Endodermal cell (in vitro differentiated cells): ENCODE measurements around the gene SERPINA12. TPM values are rescaled to one million over a fixed set of nuclear protein-coding genes. Genes with fewer than 3 reads are reported as not detected.

ENCODE experiments used
- DNase-seq: peaks from one replicate; pipeline ENCODE4 v3.0.0-alpha.2; 2017
- H3K27ac ChIP-seq: 2 replicates; pipeline ENCODE4 v1.5.1; 2013; ENCODE audit warnings: mild to moderate bottlenecking, low read depth, low read length, moderate library complexity
- H3K27me3 ChIP-seq: 2 replicates; pipeline ENCODE4 v1.6.1; 2013; ENCODE audit warnings: mild to moderate bottlenecking, low read length, moderate library complexity; ENCODE audit not compliant: insufficient read depth, control insufficient read depth, poor library complexity, severe bottlenecking
- H3K36me3 ChIP-seq: 2 replicates; pipeline ENCODE4 v1.7.0; 2013; ENCODE audit warnings: mild to moderate bottlenecking, low read length, moderate library complexity; ENCODE audit not compliant: control insufficient read depth, insufficient read depth
- H3K4me1 ChIP-seq: one replicate; pipeline ENCODE4 v1.7.0; 2013; ENCODE audit warnings: low read length; ENCODE audit not compliant: control insufficient read depth, insufficient read depth
- H3K4me3 ChIP-seq: 2 replicates; pipeline ENCODE4 v1.5.1; 2013; ENCODE audit warnings: mild to moderate bottlenecking, low read length, moderate library complexity
- H3K9ac ChIP-seq: 2 replicates; pipeline ENCODE4 v1.6.1; 2013; ENCODE audit warnings: mild to moderate bottlenecking, low read length, moderate library complexity; ENCODE audit not compliant: poor library complexity, severe bottlenecking; ENCODE audit errors: extremely low read depth
- H3K9me3 ChIP-seq: 2 replicates; pipeline ENCODE4 v1.6.1; 2013; ENCODE audit warnings: mild to moderate bottlenecking, low read length, moderate library complexity; ENCODE audit not compliant: control insufficient read depth
- H3K27ac Mint-ChIP-seq: 2 replicates; pipeline ENCODE4 v1.8.0; 2020; ENCODE audit warnings: mixed read lengths
- H3K27me3 Mint-ChIP-seq: 2 replicates; pipeline ENCODE4 v1.8.0; 2021; ENCODE audit warnings: mild to moderate bottlenecking, mixed read lengths; ENCODE audit not compliant: insufficient read depth
- H3K36me3 Mint-ChIP-seq: 2 replicates; pipeline ENCODE4 v1.8.0; 2020; ENCODE audit warnings: low read depth, mixed read lengths
- H3K4me1 Mint-ChIP-seq: 2 replicates; pipeline ENCODE4 v1.8.0; 2020; ENCODE audit warnings: mixed read lengths
- H3K4me3 Mint-ChIP-seq: 2 replicates; pipeline ENCODE4 v1.8.0; 2020; ENCODE audit warnings: mild to moderate bottlenecking, moderate library complexity, mixed read lengths
- H3K9me3 Mint-ChIP-seq: 2 replicates; pipeline ENCODE4 v1.8.0; 2020; ENCODE audit warnings: mild to moderate bottlenecking, mixed read lengths
- WGBS, 2 experiments: methylation state at CpG; one replicate each; pipeline versions ENCODE4 v1.1.5 to v1.1.7; 2013; ENCODE audit warnings: missing lambda C conversion rate in 2 of 2, mixed read lengths in 1 of 2; ENCODE audit not compliant: insufficient coverage in 1 of 2, insufficient read length in 1 of 2; 5-methylcytosine and 5-hydroxymethylcytosine counted together
- total RNA-seq, 2 donors: library from RNA; stranded (reverse); fragmentation: NEBNext Ultra II Directional in 1 of 2; extraction: Animal tissue kit (Norgen Biotek cat#: 25700) in 1 of 2; gene quantifications; 2 replicates in 1 of 2; 3 replicates in 1 of 2; pipeline ENCODE4 v1.2.1, GENCODE V29; 2021
- TF ChIP-seq, protein P1 (sequence below): fragments of 200-600 bp; sonication (generic); conservative IDR thresholded peaks from 2 replicates; pipeline ENCODE4 v1.5.0; 2021; ENCODE audit warnings: antibody characterized with exemption, mild to moderate bottlenecking

SERPINA12 gene
- total RNA-seq, 2 donors from 2014 or later, result not detected

DNA sequence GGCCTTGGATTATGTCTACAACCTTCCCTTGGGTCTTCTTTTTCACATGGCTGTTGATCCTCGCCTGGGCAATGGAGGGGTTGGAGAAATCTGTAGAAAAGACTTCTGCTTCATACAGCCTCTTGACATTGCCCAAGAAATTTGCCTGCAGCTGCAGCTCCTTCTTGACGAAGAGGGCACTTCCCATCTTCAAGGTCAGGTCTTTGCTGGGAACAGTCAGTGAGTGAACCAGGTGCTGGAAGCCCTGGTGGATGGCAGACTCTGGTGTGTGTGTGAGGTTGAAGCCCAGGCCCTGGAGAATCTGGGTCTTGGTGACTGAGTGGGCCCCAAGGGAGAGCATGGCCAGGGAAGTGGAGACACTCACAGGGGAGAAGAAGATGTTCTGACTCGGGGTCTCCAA lies 40.0 kb downstream of the SERPINA12 start:
- TF ChIP-seq, protein P1, sequence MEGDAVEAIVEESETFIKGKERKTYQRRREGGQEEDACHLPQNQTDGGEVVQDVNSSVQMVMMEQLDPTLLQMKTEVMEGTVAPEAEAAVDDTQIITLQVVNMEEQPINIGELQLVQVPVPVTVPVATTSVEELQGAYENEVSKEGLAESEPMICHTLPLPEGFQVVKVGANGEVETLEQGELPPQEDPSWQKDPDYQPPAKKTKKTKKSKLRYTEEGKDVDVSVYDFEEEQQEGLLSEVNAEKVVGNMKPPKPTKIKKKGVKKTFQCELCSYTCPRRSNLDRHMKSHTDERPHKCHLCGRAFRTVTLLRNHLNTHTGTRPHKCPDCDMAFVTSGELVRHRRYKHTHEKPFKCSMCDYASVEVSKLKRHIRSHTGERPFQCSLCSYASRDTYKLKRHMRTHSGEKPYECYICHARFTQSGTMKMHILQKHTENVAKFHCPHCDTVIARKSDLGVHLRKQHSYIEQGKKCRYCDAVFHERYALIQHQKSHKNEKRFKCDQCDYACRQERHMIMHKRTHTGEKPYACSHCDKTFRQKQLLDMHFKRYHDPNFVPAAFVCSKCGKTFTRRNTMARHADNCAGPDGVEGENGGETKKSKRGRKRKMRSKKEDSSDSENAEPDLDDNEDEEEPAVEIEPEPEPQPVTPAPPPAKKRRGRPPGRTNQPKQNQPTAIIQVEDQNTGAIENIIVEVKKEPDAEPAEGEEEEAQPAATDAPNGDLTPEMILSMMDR, result no peak
- no peaks in the 10 kb centered on the region for H3K36me3 ChIP-seq
- 96 to 100% methylated on average over 2 to 3 of the region's 3 CpGs for WGBS, 2 experiments
- H3K36me3 Mint-ChIP-seq, result no peaks in the 10 kb centered on the region
- peaks cover 22% of the 10 kb centered on the region for H3K9me3 Mint-ChIP-seq
- H3K4me3 ChIP-seq, result no peak overlapping the region
- H3K27me3 Mint-ChIP-seq, result peaks cover 11% of the 10 kb centered on the region
- DNase-seq, result no peak
- no peak overlapping the region for H3K27ac ChIP-seq
- no peak overlapping the region for H3K9ac ChIP-seq
- H3K27ac Mint-ChIP-seq, result no peak overlapping the region
- H3K27me3 ChIP-seq, result no peaks in the 10 kb centered on the region
- H3K4me1 Mint-ChIP-seq, result no peaks in the 10 kb centered on the region
- H3K4me1 ChIP-seq, result no peaks in the 10 kb centered on the region
- H3K4me3 Mint-ChIP-seq, result no peak overlapping the region
- no peaks in the 10 kb centered on the region for H3K9me3 ChIP-seq

DNA sequence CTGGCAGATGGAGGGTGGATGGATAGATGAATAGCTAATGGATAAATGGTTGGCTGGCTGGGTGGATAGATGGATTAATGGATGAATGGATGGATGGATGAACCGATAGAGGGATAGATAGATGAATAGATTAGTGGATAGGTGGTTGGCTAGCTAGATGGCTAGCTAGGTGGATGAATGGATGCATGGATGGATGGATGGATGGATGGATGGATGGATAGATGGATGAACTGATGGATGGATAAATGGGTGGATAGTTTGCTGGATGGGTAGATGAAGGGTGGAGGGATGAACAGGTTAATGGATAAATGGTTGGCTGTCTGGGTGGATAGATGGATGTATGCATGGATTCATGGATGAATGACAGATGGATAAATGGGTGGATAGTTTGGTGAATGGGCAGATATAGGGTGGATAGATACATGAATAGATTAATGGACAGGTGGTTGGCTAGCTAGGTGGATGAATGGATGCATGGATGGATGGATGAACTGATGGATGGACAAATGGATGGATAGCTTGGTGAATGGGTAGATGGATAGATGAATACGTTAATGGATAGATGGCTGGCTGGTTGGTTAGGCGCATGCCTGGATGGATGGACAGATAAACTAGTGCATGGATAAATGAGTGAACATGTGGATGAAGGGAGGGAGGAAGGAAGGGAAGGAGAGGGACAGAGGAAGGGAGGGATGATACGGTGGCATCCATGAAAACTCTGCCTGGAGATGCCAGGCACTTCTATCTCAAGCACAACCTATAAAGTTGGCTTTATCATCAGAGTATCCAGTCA lies 41.3 kb downstream of the SERPINA12 start:
- 86 to 91% methylated on average over 4 of the region's 4 CpGs for WGBS, 2 experiments
- Histone ChIP-seq H3K27me3 (no peaks in the 10 kb centered on the region), H3K4me3 (no peak overlapping the region), H3K4me1 (no peaks in the 10 kb centered on the region), H3K27ac (no peak overlapping the region), H3K9me3 (no peaks in the 10 kb centered on the region), H3K9ac (no peak overlapping the region), H3K36me3 (no peaks in the 10 kb centered on the region)
- Mint-ChIP-seq H3K9me3 (peaks cover 24% of the 10 kb centered on the region), H3K27ac (no peak overlapping the region), H3K27me3 (peaks cover 11% of the 10 kb centered on the region), H3K4me1 (no peaks in the 10 kb centered on the region), H3K4me3 (no peak overlapping the region), H3K36me3 (no peaks in the 10 kb centered on the region)
- TF ChIP-seq, protein P1, result no peak
- peak; percentile 7 for DNase-seq

DNA sequence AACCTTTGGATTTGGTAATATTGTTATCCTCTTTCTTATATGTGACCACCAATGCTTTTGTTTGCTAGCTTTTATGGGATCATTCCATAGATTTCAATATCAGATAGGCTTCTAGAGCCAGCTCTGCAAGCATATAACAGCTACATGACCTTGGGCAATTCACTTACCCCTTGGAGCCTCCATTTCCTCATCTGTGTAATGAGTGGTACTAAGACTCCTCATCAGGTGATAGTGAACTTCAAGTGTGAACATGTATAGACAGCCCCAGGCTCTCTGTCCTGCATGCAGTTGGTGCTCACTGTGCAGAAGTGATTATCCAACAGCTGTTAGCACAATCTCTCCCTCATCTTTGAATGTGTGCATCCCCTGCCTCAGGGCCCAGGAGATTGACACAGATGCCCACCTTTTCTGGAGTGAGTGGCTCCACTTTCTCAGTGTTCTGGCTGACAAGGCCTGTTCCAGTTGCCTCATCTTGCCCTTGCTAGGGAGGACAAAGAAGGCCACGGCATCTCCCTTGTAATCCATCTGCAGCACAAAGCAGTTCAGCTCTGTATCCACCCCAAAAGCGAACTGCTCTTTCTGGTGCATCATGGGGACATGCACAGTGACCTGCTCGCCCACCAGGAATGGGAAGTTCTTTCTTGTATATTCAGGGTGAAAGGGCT lies 42.4 kb downstream of the SERPINA12 start:
- WGBS, 2 experiments, result 82 to 97% methylated on average over 3 of the region's 3 CpGs
- no peak overlapping the region for H3K4me3 ChIP-seq
- no peaks in the 10 kb centered on the region for H3K27me3 ChIP-seq
- H3K4me3 Mint-ChIP-seq, result no peak overlapping the region
- H3K27me3 Mint-ChIP-seq, result peaks cover 11% of the 10 kb centered on the region
- H3K27ac ChIP-seq, result no peak overlapping the region
- no peak overlapping the region for H3K27ac Mint-ChIP-seq
- H3K36me3 Mint-ChIP-seq, result no peaks in the 10 kb centered on the region
- no peaks in the 10 kb centered on the region for H3K36me3 ChIP-seq
- peak; percentile 16 for DNase-seq
- H3K9me3 ChIP-seq, result no peaks in the 10 kb centered on the region
- TF ChIP-seq, protein P1, result no peak
- H3K9me3 Mint-ChIP-seq, result peaks cover 24% of the 10 kb centered on the region
- H3K4me1 Mint-ChIP-seq, result no peaks in the 10 kb centered on the region
- H3K4me1 ChIP-seq, result no peaks in the 10 kb centered on the region
- no peak overlapping the region for H3K9ac ChIP-seq
